GM13977 (cell line): Measurements from ENCODE around the gene MMP28.

Experiments
- DNase-seq: peaks from one replicate; pipeline ENCODE4 v3.0.0; 2012; ENCODE audit warnings: low spot score
- CTCF ChIP-seq: IDR thresholded peaks from 2 replicates; pipeline ENCODE4 v1.5.1; 2012; ENCODE audit warnings: mild to moderate bottlenecking, control low read depth; ENCODE audit not compliant: insufficient read depth; ENCODE audit errors: extremely low read depth, missing control alignments
- in situ Hi-C: fragments of 300-500 bp; cut with MboI; formaldehyde crosslinking; loops from one replicate; pipeline ENCODE4 v1.12.0; 2022; ENCODE audit warnings: low sequenced_read_pairs, low pct_unique_long_range_greater_than_20kb, mixed read lengths, inconsistent platforms; ENCODE audit not compliant: unreplicated experiment

The MMP28 gene

GRCh38 chr17:35748341-35748841 lies 47.0 kb downstream of the MMP28 start:
- DNase-seq = no peak
- no peak for TF ChIP-seq CTCF
- in situ Hi-C loops = loop anchor here (25.0 kb wide), 1 partner anchor 136 kb away; no protein-coding TSS in a partner anchor

DNA sequence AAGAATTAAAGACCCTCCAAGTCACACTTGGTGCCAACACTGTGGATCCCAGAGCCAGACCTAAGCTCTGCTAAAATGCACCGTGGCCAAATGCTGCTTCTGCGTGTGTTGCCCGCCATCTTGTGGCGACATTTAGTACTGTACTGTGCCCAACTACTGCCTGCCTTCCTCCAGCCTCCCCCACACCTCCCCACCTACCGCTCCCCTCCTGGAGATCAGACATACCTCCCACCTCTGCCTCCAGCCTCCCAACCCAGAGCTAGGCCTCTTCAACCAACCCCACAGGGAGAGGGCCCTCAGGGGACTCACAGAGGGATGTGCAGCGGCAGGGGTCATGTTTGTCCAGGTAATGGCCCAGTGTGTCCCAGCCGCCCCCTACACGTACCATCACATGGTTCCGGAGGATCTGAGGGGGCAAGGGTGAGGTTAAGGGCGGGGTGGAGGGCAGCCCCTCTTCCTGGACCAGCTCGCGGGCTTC lies 47.9 kb downstream of the MMP28 start:
- peak; percentile 90 for DNase-seq
- in situ Hi-C loops = loop anchor here (25.0 kb wide), 1 partner anchor 135 kb away; no protein-coding TSS in a partner anchor
- TF ChIP-seq CTCF = peak; percentile 90

- TF ChIP-seq CTCF = no peak
- in situ Hi-C loops = loop anchor here (25.0 kb wide), 1 partner anchor 134 kb away; no protein-coding TSS in a partner anchor
- peak; percentile 18 for DNase-seq
Measured at GRCh38 chr17:35745749-35746320, 49.6 kb downstream of the MMP28 start.

DNA sequence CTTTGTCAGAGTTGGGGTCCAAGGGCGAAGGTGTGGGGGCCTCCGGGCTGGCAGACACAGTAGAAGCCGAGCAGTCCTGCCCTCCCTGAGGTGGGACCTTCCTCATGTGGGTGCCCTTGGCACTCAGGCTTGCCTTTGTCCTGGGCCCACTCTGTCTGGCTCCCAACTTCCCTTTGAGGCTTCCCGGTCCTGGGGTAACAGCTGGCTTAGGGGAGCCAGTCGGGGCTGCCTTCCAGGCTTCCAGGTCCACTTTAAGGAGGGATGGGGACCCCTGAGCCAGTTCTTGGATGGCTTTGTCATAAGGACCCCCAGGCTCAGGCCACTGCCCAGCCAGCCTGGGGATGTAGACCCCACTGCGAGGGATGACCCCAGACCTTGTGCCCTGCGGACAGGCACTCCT lies 50.2 kb downstream of the MMP28 start:
- in situ Hi-C loops = loop anchor here (25.0 kb wide), 1 partner anchor 133 kb away; no protein-coding TSS in a partner anchor
- TF ChIP-seq CTCF = no peak
- peak; percentile 24 for DNase-seq

DNA sequence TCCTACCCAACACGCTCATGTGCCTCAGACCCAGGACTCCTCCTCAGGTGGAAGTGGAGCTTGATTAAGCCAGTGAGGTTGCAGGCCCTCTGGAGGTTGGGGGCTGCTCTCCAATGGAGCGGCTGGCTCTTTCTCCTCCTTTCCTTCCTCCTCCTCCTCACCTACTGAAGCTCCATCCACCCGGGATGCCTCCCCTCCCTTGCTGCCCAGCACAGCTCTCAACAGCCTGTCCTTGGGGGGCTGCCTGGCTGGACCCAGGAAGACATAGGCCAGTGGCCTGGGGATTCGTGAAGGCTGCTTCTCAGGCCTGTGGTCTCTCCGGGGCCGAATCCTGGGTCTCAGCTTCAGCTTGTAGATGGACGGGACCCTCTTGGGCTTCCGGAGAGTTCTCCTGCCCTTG lies 50.6 kb downstream of the MMP28 start:
- TF ChIP-seq CTCF = no peak
- DNase-seq = no peak
- in situ Hi-C loops = loop anchor here (25.0 kb wide), 1 partner anchor 133 kb away; no protein-coding TSS in a partner anchor

- peak; percentile 56 for DNase-seq
- in situ Hi-C loops = loop anchor here (25.0 kb wide), 1 partner anchor 131 kb away; no protein-coding TSS in a partner anchor
- TF ChIP-seq CTCF = no peak
Measured at GRCh38 chr17:35743626-35744328, 51.7 kb downstream of the MMP28 start.
